Measurements from ENCODE around the gene SNAPC4.
"Not testable (repeated sequence)": the region's sequence is repeated elsewhere in the genome, so short reads cannot be mapped to it uniquely, and the experiment has no call there.

SNAPC4 gene

GRCh38 chr9:136432591-136432990 is 32.6 kb upstream of the SNAPC4 start:
- no peak for DNase-seq (ENCODE audit: low read depth)

GRCh38 chr9:136431782-136432350 is 31.9 kb upstream of the SNAPC4 start:
- DNase-seq (ENCODE audit: low read depth), result no peak

- DNase-seq (ENCODE audit: low read depth), result no peak
These were observed 30.7 kb upstream of the SNAPC4 start for GRCh38 chr9:136430588-136431234.

- no peak for DNase-seq (ENCODE audit: low read depth)
These were observed 29.9 kb upstream of the SNAPC4 start for GRCh38 chr9:136429683-136430491.

GRCh38 chr9:136429075-136429628 is 29.2 kb upstream of the SNAPC4 start:
- no peak for DNase-seq (ENCODE audit: low read depth)

DNA sequence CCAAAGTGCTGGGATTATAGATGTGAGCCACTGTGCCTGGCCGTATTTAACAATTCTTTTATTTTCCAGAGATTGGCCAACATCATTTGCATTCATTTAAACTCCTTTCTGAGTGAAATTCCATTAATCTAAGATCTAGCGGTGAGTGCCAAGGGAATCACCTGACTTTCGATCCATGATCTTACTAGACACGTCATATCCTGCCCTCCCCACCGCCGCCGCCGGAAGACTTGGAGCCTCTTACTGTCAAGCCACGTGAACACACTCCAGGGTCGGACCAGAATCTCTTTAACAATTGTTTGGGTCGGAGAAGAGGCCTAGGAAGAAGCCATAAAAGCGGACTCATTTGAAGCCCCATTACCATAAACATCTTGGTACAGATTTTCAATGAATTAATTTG is 26.8 kb upstream of the SNAPC4 start:
- no peak for DNase-seq (ENCODE audit: low read depth)

DNA sequence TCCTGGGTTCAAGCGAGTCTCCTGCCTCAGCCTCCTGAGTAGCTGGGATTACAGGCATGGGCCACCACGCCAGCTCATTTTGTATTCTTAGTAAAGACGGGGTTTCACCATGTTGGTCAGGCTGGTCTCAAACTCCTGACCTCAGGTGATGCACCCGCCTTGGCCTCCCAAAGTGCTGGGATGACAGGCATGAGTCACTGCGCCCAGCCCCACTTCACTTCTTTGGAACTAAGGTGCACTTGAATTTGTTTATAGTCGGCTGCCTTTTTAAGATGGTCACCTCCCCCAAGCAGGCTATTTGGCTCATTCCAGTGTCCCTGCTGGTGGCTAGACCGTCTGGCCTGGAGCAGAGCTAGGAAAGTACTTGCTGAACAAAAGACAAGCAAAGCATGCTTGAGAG is 25.4 kb upstream of the SNAPC4 start:
- not testable (repeated sequence) for DNase-seq (ENCODE audit: low read depth)

- no peak for DNase-seq (ENCODE audit: low read depth)
These were observed 24.9 kb upstream of the SNAPC4 start for GRCh38 chr9:136424750-136425362.

- no peak for DNase-seq (ENCODE audit: low read depth)
These were observed 23.6 kb upstream of the SNAPC4 start for GRCh38 chr9:136423432-136424146.

- no peak for DNase-seq (ENCODE audit: low read depth)
These were observed 22.9 kb upstream of the SNAPC4 start for GRCh38 chr9:136422876-136423275.

- DNase-seq (ENCODE audit: low read depth), result no peak
These were observed 21.8 kb upstream of the SNAPC4 start for GRCh38 chr9:136421791-136422190.

GRCh38 chr9:136419092-136419420 is 19.1 kb upstream of the SNAPC4 start:
- DNase-seq (ENCODE audit: low read depth), result no peak

GRCh38 chr9:136418182-136419091 is 18.5 kb upstream of the SNAPC4 start:
- DNase-seq (ENCODE audit: low read depth), result no peak

DNA sequence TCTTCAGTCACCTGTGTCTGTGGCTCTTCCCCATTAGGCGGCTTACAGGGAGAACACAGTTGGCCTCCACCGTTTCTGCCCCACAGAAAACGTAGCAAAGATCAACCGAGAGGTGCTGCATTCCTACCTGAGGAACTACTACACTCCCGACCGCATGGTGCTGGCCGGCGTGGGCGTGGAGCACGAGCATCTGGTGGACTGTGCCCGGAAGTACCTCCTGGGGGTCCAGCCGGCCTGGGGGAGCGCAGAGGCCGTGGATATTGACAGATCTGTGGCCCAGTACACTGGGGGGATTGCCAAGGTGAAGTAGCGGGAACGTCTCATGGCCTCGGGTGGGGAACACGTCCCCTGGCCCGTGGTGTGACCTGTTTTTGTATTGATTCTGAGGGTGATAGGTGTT is 16.9 kb upstream of the SNAPC4 start:
- DNase-seq (ENCODE audit: low read depth), result no peak

GRCh38 chr9:136416427-136416826 is 16.5 kb upstream of the SNAPC4 start:
- DNase-seq (ENCODE audit: low read depth), result no peak

- no peak for DNase-seq (ENCODE audit: low read depth)
These were observed 13.0 kb upstream of the SNAPC4 start for GRCh38 chr9:136412962-136413361.

GRCh38 chr9:136411378-136411777 is 11.4 kb upstream of the SNAPC4 start:
- no peak for DNase-seq (ENCODE audit: low read depth)

GRCh38 chr9:136410500-136411287 is 10.7 kb upstream of the SNAPC4 start, which contains the start of the genes ENTR1 and PMPCA:
ENTR1 (minus strand) TSS chr9:136410614; CDS start chr9:136410397, 217 bp downstream.
PMPCA (plus strand) TSS chr9:136410658; CDS start chr9:136410669, 11 bp downstream.
- peak; percentile 32 for DNase-seq (ENCODE audit: low read depth)

GRCh38 chr9:136409557-136410455 is 9.8 kb upstream of the SNAPC4 start:
- DNase-seq (ENCODE audit: low read depth), result no peak

All from non-pigmented ciliary epithelial cell (primary cell).